Measurements from ENCODE around the gene PNMT. TPM values are rescaled to one million over a fixed set of nuclear protein-coding genes. Genes with fewer than 3 reads are reported as not detected.

The PNMT gene
- polyA plus RNA-seq, 1 of the 3 experiments (the other 2 are of a cell fraction) = 0.07 TPM

- H3K27ac ChIP-seq (ENCODE audit: low read depth in 2 of 2, low read length in 1 of 2) = no peak overlapping the region
- no peak overlapping the region for H2AFZ ChIP-seq (ENCODE audit: low read depth)
- 0 out of 2 replicates have a peak, but pooled peaks cover 4% of the 10 kb centered on the region for H4K20me1 ChIP-seq (ENCODE audit: insufficient read depth)
- ChIA-PET POLR2A (no interaction called here), CTCF (interaction anchor here (0.8 to 14.5 kb wide), 10 partner anchors 13 to 132 kb away, joined by 3 to 483 read pairs (median 64); partner anchors contain the start of genes MIEN1, NEUROD2, PNMT and STARD3)
- peaks cover 26% of the 10 kb centered on the region for H3K27me3 ChIP-seq (ENCODE audit: insufficient read depth)
- H3K9ac ChIP-seq = no peak overlapping the region
- H3K4me2 ChIP-seq = no peak overlapping the region
- no peak overlapping the region for H3K4me3 ChIP-seq (ENCODE audit: low read depth in 2 of 2, low read length in 1 of 2)
- H3F3A ChIP-seq (replicated peaks; ENCODE audit: insufficient read depth) = peaks cover 3% of the 10 kb centered on the region
- H3K79me2 ChIP-seq (ENCODE audit: insufficient read depth) = no peaks in the 10 kb centered on the region
- H3K9me2 ChIP-seq = no peaks in the 10 kb centered on the region
- TF ChIP-seq RFX5 (IDR thresholded peaks at IDR 0.05; ENCODE audit: low read length) = no peak
- no peak for TF ChIP-seq ELF1 (IDR thresholded peaks at IDR 0.05)
- no peak for TF ChIP-seq YY1 (IDR thresholded peaks at IDR 0.05; ENCODE audit: low read depth)
- TF ChIP-seq IRF3 (IDR thresholded peaks at IDR 0.05; ENCODE audit: low read depth, low read length) = no peak
- TF ChIP-seq EZH2phosphoT487 (IDR thresholded peaks at IDR 0.05; ENCODE audit: borderline replicate concordance, low read depth) = no peak
- TF ChIP-seq EP300 (IDR thresholded peaks at IDR 0.05; ENCODE audit: borderline replicate concordance in 1 of 2, low read depth in 1 of 2, low read length in 1 of 2) = no peak
- TF ChIP-seq SMC3 (IDR thresholded peaks at IDR 0.05; ENCODE audit: low read depth, low read length) = no peak
- no peak for TF ChIP-seq REST (IDR thresholded peaks at IDR 0.05; ENCODE audit: low read depth, low read length)
- no peak for TF ChIP-seq NRF1 (IDR thresholded peaks at IDR 0.05; ENCODE audit: low read depth, low read length)
- TF ChIP-seq RCOR1 (IDR thresholded peaks at IDR 0.05; ENCODE audit: low read length) = no peak
- TF ChIP-seq TCF12 (IDR thresholded peaks at IDR 0.05) = no peak
- no peak for TF ChIP-seq FOXM1 (IDR thresholded peaks at IDR 0.05; ENCODE audit: low read depth)
- 67% methylated on average over 8 of the region's 8 CpGs for WGBS (ENCODE audit: low lambda C conversion rate)
- peaks cover 0 to 8% of the 10 kb centered on the region in 2 experiments; a peak in 1 of 4 replicates for H3K4me1 ChIP-seq (ENCODE audit: control insufficient read depth in 1 of 2, insufficient read depth in 2 of 2, low read depth in 1 of 2, low read length in 1 of 2)
- no peaks in the 10 kb centered on the region for H3K9me3 ChIP-seq
- DNase-seq = no peak
- H3K36me3 ChIP-seq (replicated peaks in 1 of 2; ENCODE audit: control insufficient read depth in 1 of 2, insufficient read depth in 2 of 2, low read length in 1 of 2) = no peaks in the 10 kb centered on the region
Observed at GRCh38 chr17:39624313-39624712, 43.9 kb upstream of the PNMT start.

- no peak overlapping the region for H2AFZ ChIP-seq (ENCODE audit: low read depth)
- peaks cover 36% of the 10 kb centered on the region for H3K27me3 ChIP-seq (ENCODE audit: insufficient read depth)
Observed at GRCh38 chr17:39625198-39625785, 43.0 kb upstream of the PNMT start.

More at GRCh38 chr17:39625198-39625785, 43.0 kb upstream of the PNMT start:
- no peaks in the 10 kb centered on the region for H3K9me2 ChIP-seq
- H3K79me2 ChIP-seq (ENCODE audit: insufficient read depth) = no peaks in the 10 kb centered on the region
- 61% methylated on average over 4 of the region's 5 CpGs for WGBS (ENCODE audit: low lambda C conversion rate)
- no peak overlapping the region for H3K9ac ChIP-seq
- DNase-seq = no peak
- H3K36me3 ChIP-seq (replicated peaks in 1 of 2; ENCODE audit: control insufficient read depth in 1 of 2, insufficient read depth in 2 of 2, low read length in 1 of 2) = no peaks in the 10 kb centered on the region
- H3K4me3 ChIP-seq (ENCODE audit: low read depth in 2 of 2, low read length in 1 of 2) = no peak overlapping the region
- peaks cover 3% of the 10 kb centered on the region for H3F3A ChIP-seq (replicated peaks; ENCODE audit: insufficient read depth)
- CTCF ChIA-PET = interaction anchor here (0.8 to 14.5 kb wide), 10 partner anchors 12 to 363 kb away, joined by 3 to 483 read pairs (median 44); partner anchors contain the start of genes MIEN1, NEUROD2, PNMT and STARD3
- POLR2A ChIA-PET = no interaction called here
- 0 out of 2 replicates have a peak, but pooled peaks cover 4% of the 10 kb centered on the region for H4K20me1 ChIP-seq (ENCODE audit: insufficient read depth)
- TF ChIP-seq FOXM1 (IDR thresholded peaks at IDR 0.05; ENCODE audit: low read depth) = no peak
- no peak for TF ChIP-seq USF1 (IDR thresholded peaks at IDR 0.05; ENCODE audit: borderline replicate concordance, low read depth)
- TF ChIP-seq TEAD4 (IDR thresholded peaks at IDR 0.05; ENCODE audit: borderline replicate concordance, insufficient read depth) = no peak
- TF ChIP-seq USF2 (IDR thresholded peaks at IDR 0.05; ENCODE audit: borderline replicate concordance, low read depth, low read length) = no peak
- TF ChIP-seq TCF12 (IDR thresholded peaks at IDR 0.05) = no peak
- TF ChIP-seq IRF3 (IDR thresholded peaks at IDR 0.05; ENCODE audit: low read depth, low read length) = no peak
- no peak for TF ChIP-seq GABPA (IDR thresholded peaks at IDR 0.05; ENCODE audit: low read depth)
- TF ChIP-seq TAF1 (IDR thresholded peaks at IDR 0.05; ENCODE audit: borderline replicate concordance, low read depth, low read length) = no peak
- no peak for TF ChIP-seq JUND (IDR thresholded peaks at IDR 0.05)
- no peak for TF ChIP-seq MXI1 (IDR thresholded peaks at IDR 0.05; ENCODE audit: low read depth, low read length)
- no peak for TF ChIP-seq POLR2AphosphoS5 (IDR thresholded peaks at IDR 0.05; ENCODE audit: low read depth, low read length)
- no peak overlapping the region for H3K4me2 ChIP-seq
- H3K4me1 ChIP-seq (ENCODE audit: control insufficient read depth in 1 of 2, insufficient read depth in 2 of 2, low read depth in 1 of 2, low read length in 1 of 2) = peaks cover 0 to 8% of the 10 kb centered on the region in 2 experiments; a peak in 1 of 4 replicates
- no peak overlapping the region for H3K27ac ChIP-seq (ENCODE audit: low read depth in 2 of 2, low read length in 1 of 2)
- H3K9me3 ChIP-seq = no peaks in the 10 kb centered on the region
